NCI-H187 (cell line): ENCODE data around the gene CCDC68.
A peak's percentile ranks its signal among the peaks of the same experiment; 100 is the strongest.
"Not testable (repeated sequence)": the region's sequence is repeated elsewhere in the genome, so short reads cannot be mapped to it uniquely, and the experiment has no call there.

Experiments used
- DNase-seq, 2 experiments: peaks; one replicate each; lab custom pipeline; 2025; lab: John Stamatoyannopoulos, UW

Gene CCDC68, protein sequence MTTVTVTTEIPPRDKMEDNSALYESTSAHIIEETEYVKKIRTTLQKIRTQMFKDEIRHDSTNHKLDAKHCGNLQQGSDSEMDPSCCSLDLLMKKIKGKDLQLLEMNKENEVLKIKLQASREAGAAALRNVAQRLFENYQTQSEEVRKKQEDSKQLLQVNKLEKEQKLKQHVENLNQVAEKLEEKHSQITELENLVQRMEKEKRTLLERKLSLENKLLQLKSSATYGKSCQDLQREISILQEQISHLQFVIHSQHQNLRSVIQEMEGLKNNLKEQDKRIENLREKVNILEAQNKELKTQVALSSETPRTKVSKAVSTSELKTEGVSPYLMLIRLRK

DNA sequence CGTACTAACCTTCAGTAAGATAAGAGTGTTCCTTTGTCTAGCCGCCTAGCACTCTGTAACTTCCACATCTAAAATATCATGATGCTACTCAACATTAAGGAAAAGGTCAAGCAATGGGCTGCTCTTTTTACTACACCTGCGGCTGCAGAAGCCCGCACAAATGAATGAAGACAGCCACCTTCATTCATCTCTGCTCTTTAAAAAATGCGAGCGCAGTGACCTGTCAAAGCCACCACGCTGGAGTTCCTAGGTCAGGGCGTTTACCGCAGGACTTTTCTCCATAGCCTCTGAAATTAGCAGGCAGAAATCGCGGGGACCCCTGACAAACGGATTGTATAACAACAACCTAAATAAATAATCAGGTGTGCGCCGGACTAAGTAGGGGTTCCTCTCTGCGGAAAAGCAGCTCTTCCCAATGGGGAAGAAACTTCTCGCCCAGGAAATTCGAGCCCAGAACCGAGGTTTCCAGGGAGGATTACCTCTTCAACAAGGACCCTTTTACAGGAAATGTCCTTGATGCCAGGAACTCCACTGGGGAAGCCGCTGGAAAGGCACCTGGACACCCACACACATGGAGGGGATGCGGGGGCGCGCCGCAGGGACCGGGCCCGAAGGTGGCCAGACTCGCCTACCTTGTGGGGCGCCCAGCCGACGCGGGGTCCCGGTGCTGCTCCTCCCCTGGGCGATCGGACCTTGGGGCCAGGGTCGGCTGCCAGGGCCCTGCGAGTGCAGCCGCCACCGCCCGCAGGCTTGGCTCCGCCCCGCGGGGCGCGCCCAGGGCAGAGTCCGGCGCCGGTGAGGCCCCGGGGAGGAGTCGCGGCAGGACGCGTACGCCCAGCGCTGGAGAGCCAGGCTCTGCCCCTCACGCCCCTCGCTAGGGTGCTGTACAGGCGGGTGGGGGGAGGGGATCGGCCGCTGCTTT, at the start of gene CCDC68:
Gene CCDC68, minus strand, starts transcription at position 758 of the 922 bp plus-strand sequence. CDS start 16,670 bp downstream, outside the sequence.
- no peak for DNase-seq

DNA sequence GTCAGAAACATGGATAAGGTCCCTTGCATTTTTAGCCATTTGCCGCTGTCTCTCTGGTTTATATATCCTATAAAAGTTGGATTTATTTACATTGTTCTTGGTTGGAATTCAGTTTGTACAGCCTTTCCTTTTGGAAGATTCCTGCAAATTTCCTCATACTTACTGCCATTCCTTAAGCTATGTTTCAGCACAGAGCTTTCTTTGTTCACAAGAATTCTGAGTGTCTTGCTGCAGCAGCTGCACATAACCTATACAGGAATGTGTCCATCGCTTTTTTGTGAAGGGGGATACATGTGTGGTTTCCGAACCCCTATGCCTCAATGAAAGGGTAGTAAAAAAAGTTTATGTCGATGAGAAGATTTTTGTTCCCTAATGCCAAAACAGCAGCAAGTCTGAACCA, 48.3 kb upstream of the CCDC68 start:
- DNase-seq, result no peak

DNA sequence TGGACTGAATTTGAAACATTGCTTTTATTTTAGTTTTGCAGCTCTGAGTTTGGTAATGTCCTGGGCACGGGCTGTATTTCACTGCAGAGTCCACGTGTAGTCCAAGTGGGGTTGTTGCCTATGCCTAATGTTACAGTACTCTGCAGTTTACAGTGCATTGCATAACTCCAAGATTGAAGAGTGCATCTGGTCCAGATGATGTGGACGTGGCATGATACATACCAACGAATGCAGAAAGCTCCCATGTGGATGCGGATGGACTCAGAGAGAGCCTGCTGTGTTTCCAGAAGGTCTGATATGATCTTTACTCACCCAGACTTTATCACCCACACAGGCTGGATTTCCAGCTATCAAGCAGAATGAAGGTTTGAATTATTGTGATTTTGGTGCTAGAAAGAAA, 44.4 kb upstream of the CCDC68 start:
- no peak for DNase-seq

DNA sequence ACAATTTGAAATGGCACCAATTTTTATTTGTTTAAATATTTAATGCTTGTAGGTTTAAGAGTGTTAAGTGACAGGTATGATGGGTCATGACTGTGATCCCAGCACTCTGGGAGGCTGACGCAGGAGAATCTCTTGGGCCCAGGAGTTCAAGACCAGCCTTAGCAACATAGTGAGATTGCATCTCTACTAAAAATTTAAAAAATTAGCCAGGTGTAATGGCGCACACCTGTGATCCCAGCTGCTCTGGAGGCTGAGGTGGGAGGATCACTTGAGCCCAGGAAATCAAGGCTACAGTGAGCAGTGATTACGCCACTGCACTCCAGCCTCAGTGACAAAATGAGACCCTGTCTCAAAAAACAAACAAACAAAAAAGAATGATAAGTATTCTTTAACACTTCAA, 43.0 kb upstream of the CCDC68 start:
- no peak for DNase-seq

DNA sequence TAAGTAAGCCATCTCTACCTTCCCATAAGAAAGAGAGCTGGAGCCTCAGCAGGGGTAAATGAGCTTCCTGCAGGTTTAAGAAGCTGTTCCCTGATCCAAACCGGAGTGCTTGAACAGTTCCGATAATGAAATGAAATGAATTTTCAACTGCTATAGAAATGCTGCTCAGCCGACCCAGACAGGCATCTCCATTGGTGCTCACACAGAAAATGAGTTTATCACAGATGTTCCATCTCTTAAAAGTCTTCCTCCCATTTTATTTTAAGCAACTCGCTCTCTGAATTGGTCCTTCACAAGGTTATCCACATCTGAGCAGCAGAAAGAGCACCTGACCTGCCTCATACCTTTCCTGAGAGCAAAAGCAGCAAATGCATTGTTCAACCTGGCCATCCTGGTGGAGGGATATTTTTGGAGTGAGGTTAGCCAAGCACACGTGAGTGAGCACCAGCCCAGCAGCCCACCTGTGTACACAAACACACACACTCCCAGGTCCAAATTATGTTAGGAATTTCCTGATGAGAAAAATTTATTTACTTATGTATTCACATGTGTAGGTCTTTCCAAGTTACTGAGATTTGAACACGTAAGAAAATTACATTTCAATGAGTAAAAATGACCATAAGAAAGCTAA, 42.2 kb upstream of the CCDC68 start:
- DNase-seq, result peak in 1 of 2 experiments; percentile 27

DNA sequence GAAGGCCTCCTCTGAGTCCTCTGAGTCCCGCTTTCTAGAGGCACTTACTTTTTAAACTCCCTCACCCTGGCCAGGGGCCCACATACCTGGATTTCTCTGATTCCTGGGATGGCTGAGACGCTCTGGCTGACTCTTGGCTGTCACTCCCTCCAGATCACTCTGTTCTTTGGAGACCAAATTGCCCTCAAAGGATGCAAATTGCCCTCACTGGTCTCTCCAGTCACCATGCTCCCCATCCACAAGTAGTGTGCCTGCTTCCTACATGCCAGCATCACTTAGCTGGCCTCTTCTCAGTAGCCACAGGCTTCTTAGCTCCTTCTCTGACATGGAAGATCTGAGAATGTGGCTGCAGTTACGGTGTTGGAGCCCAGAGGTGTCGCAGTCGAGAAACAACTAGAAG, 41.3 kb upstream of the CCDC68 start:
- DNase-seq, result peak in 1 of 2 experiments; percentile 34

DNA sequence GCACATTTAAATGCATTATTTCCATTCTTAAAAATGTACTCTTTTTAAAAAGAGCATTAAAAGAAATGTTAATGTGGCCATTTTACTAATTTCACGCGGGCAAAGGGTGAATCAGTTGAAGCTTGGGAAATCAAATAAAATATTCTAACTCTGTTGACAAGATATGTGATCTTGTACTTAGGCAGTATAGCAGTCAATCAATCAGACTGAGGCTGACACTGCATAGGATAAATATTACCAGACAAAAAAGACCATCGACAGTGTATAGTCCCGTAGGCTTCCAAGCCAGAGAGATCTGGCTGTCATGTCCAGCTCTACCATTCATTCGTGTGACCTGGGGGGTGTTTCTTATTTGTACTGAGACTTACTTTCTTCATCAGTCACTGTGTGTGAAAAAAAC, 39.8 kb upstream of the CCDC68 start:
- no peak for DNase-seq

DNA sequence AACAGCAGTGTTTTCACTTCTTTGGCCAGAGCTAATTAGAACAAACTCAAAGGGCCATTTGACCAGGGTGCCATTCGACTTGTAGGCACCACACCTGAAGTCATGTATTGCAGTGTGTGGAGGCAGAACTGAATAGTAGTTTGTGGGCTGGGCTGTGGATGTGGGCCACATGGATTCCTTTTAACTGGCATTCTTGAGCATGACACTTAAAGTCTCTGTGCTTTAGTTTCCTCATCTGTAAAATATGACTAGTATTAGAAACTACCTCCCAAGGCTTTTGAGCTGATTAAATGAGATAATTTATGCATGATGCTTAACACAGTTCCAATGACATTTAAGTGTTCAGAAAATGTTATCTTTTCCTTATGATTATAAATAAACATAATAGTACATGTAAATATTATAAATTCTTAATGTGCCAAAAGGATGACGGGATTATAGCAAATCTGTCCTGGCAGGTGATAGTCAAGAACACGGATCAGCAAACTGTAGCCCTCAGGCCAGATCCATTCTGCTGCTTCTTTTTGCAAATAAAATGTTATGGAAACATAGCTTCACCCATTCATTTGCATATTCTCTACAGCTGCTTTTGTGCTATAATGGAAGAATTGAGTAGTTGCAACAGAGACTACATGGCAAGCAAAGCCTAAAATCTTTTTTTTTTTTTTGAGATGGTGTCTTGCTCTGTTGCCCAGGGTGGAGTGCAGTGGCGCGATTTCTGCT, 36.3 kb upstream of the CCDC68 start:
- DNase-seq, result no peak

DNA sequence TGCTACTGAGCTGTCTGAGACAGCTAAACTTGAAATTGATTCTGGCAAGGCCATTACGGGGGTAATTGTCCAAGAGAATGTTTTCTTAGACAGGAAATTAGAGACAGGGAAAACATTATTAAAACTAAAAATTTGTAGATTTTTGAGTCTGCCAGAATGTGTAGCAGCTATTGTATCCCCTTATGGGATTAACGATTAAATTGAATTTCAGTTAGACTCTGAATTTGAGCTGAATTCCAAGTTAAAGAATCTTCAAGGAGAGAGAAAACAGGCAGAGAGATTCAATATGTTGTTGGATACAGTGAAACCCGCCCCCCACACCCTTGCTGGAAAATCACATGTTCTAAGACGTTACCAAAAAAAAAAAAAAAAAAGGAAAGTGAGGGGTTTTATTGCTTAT, 32.7 kb upstream of the CCDC68 start:
- no peak for DNase-seq

DNA sequence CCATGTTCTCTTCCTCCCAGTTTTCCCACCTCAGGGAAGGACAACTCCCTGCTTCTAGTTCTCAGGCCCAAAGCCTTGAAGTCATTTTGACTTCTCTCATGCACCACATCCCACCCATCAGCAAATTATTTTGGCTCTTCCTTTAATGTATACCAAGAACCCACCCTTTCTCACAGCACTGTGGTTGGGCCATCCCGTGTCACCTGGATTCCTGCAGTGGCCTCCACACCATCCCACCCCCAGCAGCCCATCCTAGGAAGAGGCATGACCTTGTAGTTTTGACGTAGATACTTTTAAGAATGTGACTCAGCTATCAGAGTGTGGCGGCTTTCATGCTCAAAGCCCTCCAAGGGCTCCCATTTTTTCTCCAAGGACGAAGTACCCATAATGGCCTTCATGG, 25.6 kb upstream of the CCDC68 start:
- DNase-seq, result no peak

DNA sequence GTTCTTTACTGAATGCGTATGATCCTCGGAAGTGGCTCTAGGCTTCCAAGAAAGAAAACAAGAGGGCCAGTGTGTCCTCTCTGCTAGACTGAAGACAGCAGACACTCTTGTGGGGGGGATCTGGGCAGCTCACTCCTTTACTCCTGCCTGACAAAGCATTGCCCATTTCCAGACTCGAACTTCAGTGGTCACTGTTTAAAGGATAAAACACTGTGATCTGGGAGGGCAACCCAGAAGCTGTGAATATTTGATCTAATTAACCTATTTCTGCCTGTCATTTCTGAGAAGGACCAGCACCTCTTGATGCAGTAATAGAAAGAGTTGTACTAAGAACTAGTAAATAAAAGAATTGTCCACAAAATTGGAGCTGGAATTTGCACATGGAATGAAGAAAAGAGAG, 24.5 kb upstream of the CCDC68 start:
- DNase-seq, result no peak

DNA sequence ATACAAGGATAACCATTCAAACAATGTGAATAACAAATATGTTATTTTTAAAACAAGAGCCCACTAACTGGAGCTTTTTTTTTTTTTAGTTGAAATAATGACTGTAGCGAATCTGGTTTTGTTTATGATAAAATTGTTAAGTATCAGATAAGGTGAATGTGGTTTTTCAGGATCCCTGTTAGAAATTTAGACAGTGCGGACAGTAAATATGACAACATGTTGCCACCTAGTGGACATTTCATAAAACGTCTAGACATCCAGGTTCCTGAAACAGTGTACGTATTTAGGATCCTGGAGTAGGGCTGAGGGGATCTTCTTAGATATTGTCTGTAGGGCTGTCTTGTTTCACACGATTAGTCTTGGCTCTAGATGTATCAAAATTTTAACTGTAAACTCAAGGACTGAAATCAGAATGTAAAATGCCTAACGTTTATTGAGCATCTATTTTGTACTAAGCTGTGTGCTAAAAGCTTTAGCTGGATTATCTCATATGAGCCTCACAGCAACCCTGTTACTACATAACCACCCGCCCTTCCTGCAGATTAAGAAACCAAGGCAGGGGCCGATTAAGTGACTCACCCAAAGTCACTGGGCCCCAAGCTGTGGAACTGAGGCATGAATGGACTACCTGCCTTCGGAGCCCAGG, 23.9 kb upstream of the CCDC68 start:
- DNase-seq, result no peak

DNA sequence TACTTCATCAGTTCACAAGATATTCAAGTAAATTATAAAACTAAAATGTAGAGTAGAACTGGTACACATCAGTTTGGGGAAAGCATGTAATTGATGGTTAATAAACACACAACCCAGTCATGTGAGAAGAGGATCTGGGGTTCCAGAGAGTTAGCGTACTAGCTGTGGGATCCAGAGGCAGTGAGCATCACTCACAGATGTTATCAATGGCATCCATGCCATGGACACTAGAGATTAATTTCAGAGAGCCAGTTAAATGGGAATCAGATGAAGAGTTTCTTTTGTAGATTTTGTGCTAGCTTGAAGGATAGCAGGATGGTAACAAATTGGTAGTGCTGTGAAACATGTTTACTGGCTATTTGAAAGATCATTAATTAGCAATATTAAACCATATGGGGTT, 21.8 kb upstream of the CCDC68 start:
- DNase-seq, result no peak

DNA sequence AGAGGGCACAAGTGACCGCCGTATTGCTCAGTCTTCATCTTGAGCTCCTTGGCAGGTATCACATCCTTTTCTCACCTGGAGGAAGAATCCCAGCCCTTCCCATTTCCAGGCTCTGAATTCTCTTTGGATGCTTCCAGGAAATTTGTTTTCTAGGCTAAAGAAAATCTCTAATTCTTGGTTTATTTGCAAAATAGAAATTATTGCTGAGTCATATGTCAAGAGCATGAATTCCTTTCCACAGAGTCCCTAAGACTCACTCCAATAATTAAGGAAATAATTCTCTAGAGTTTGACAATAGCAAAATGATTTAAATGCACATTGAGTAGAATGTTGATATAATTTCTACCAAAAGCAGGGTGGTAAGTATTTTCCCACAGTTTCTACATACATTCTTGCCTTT, 16.3 kb upstream of the CCDC68 start:
- DNase-seq, result no peak

DNA sequence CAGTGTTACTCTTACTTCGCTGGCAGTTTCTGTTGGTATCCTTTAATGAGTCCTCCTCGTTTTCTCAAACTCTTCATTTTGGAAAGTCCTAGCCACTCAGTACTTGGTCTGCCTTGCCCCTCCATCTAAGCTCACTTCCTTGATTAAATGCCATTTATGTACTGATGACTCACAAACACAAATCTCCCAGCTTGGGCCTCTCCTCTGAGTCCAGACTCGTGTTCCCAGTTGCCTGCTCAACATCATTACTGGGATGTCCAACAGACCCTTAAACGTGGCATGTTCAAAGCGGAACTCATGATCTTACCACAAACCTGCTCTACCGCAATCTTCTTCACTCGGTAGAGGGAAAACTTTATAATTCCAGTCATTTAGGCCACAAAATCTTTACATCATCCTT, 13.8 kb upstream of the CCDC68 start:
- no peak for DNase-seq

DNA sequence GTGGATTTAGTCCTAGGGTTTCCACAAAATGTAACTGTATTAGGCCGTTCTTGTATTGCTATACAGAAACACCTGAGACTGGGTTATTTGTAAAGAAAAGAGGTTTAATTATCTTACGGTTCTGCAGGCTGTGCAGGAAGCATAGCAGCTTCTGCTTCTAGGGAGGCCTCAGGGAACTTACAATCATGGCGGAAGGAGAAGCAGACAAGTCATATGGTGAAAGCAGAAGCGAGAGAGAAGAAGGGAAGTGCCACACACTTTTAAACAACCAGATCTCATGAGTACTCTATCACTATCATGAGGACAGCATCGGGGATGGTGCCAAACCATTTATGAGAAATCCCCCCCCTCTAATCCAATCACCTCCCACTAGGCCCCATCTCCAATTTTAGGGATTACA, 9.5 kb upstream of the CCDC68 start:
- DNase-seq, result no peak

DNA sequence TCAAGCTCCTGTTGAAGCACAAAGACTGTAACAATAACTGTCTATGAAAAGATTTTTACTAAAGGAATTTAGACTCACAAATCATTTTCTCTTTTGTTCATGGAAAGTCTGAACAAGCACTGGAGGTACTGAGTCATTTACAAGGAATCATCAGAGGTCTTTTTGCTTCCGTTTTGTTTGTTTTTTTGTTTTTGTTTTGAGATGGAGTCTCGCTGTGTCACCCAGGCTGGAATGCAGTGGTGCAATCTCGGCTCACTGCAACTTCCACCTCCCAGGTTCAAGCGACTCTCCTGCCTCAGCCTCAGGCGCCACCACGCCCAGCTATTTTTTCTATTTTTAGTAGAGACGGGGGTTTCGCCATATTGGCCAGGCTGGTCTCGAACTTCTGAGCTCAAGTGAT, 9.0 kb upstream of the CCDC68 start:
- not testable (repeated sequence) for DNase-seq

DNA sequence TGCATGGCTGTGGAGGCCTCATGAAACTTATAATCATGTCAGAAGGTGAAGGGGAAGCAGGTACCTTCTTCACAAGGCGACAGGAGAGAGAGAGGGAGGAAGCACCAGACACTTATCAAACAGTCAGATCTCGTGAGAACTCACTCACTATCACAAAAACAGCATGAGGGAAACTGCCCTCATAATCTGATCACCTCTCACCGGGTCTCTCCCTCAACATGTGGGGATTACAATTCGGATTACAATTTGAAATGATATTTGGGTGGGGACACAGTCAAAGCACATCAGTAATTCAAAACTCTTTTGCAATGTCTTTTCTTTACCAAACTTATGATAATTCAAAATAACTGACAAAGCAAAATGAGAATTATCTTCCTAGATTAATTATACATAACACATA, 8.5 kb upstream of the CCDC68 start:
- DNase-seq, result no peak

DNA sequence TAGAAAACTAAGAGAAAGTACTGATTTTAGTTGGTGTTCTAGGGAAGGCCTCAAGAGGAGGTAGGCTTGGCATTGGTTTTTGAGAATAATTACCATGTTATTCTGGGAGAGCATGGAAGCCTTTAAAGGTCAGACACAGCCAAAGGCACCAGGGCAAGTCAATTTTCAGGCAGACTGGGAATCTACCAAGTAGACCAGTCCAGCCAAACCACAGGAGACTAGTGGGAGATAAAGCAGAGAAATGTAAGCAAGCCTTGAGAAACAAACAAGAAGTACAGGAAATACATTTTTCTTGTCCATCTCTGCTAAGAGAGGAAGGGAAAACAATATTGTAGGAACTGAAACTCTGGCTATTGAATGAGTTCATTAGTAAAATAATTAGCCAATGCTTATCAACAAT, 5.5 kb upstream of the CCDC68 start:
- DNase-seq, result no peak

DNA sequence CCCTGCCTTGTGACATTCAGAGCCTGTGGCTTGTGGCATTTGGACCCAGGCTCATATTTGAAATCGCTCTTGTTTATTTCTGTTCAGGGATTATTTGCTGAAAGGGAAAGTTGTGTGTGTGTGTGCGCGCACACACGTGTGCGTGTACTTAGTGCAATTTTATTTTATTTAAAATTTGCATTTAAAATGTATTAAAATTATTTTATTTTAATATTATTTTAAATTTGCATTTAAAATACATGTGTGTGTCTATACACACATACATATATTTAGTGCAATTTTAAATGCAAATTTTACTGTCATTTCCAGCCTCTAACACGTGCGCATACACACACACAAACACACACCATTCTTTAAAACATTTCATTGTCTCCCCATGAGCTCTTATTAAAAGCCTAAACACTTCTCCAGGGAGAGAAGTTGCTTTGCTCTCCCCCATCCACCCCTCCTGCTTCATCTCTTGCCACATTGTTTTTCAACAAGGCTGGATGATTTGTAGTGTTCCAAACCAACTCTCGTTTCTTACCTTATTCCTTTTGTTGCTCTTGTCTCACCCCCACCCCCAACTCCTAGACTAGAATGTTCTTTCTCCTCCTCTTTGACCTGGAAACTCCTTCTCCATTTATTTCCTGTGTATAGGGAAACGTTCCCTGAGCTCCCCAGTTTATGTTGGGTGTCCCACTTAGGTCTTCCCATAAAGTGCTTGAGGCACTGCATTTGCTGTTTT, 3.8 kb upstream of the CCDC68 start:
- DNase-seq, result no peak

DNA sequence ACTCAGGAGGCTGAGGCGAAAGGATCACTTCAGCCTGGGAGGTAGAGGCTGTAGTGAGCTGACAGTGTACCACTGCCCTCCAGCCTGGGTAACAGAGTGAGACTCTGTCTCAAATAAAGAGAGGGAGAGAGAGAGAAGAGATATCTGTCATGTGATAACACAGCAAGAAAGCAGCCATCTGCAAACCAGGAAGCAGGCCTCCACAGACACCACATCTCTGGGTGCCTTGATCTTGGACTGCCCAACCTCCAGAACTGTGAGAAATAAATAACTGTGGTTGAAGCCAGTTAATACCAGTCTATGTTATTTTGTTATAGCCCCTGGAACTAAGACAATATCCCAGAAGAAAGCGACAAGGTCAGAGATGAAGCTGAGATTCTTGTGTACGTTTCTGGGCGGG, 2.6 kb upstream of the CCDC68 start:
- no peak for DNase-seq
